ENCODE measurements around the gene ANTXR2. TPM values are rescaled to one million over a fixed set of nuclear protein-coding genes. Genes with fewer than 3 reads are reported as not detected.

Gene ANTXR2
- total RNA-seq, 1 experiment from 2014 or later: 31.0 TPM

DNA sequence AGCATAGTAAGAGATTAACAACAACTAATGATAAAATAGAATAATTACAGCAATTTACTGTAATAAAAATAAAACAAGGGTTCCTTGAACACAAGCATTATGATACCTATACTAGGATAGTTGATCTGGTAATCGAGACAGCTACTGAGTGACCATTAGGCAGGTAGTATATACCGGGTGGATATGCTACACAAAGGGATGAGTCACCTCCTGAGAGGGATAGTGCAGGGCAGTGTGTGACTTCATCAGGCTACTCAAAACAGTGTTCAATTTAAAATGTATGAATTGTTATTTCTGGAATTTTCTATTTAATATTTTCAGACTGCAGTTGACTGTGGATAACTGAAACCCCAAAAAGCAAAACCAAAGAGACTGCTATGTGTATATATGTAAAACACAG, 9.7 kb upstream of the ANTXR2 start:
- ChIA-PET POLR2A (no interaction called here), CTCF (interaction anchor here (0.7 kb wide), 1 partner anchor 68 kb away, joined by 3 read pairs; no protein-coding TSS in a partner anchor)
- intact Hi-C loops (cut with micrococcal nuclease): no loop called here
- no peak overlapping the region for H3K27ac Mint-ChIP-seq (ENCODE audit: low read depth, unreplicated experiment)
- peaks cover 24% of the 10 kb centered on the region for H3K4me1 Mint-ChIP-seq (ENCODE audit: insufficient read depth, unreplicated experiment)
- H3K9me3 Mint-ChIP-seq (ENCODE audit: unreplicated experiment): no peaks in the 10 kb centered on the region
- TF ChIP-seq, protein P1, sequence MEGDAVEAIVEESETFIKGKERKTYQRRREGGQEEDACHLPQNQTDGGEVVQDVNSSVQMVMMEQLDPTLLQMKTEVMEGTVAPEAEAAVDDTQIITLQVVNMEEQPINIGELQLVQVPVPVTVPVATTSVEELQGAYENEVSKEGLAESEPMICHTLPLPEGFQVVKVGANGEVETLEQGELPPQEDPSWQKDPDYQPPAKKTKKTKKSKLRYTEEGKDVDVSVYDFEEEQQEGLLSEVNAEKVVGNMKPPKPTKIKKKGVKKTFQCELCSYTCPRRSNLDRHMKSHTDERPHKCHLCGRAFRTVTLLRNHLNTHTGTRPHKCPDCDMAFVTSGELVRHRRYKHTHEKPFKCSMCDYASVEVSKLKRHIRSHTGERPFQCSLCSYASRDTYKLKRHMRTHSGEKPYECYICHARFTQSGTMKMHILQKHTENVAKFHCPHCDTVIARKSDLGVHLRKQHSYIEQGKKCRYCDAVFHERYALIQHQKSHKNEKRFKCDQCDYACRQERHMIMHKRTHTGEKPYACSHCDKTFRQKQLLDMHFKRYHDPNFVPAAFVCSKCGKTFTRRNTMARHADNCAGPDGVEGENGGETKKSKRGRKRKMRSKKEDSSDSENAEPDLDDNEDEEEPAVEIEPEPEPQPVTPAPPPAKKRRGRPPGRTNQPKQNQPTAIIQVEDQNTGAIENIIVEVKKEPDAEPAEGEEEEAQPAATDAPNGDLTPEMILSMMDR (IDR thresholded peaks at IDR 0.05; ENCODE audit: unreplicated experiment): no peak
- H3K27me3 Mint-ChIP-seq (ENCODE audit: insufficient read depth, unreplicated experiment): no peaks in the 10 kb centered on the region
- no peaks in the 10 kb centered on the region for H3K36me3 Mint-ChIP-seq (ENCODE audit: insufficient read depth, unreplicated experiment)
- no TSS peak for BruUV-seq (replicated peaks)
- H3K4me3 Mint-ChIP-seq (ENCODE audit: unreplicated experiment): no peak overlapping the region
- DNase-seq (ENCODE audit: unreplicated experiment): no peak

DNA sequence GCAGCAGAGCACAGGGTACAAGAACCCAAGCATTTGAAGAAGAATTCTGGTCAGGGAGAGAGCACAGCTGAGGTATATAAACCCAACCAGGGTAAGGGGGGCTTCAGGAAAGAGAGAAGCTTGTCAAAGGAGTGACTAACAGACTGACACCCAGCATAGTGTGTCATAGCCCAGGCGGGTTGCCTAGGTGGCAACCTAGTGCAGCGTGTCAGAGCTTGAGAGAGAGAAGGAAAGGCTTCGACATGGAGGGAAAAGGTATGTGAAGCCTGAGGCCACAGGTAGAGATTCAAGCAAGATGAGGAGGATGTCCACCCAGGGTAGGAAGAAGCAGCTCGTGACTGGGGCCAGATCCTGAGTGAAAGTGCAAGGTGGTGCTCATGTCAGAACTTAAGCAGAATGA, 8.5 kb upstream of the ANTXR2 start:
- H3K27ac Mint-ChIP-seq (ENCODE audit: low read depth, unreplicated experiment): no peak overlapping the region
- H3K4me1 Mint-ChIP-seq (ENCODE audit: insufficient read depth, unreplicated experiment): peaks cover 26% of the 10 kb centered on the region
- BruUV-seq (replicated peaks): no TSS peak
- ChIA-PET POLR2A (no interaction called here), CTCF (interaction anchor here (0.6 to 1.7 kb wide), 5 partner anchors 9 to 164 kb away, joined by 3 to 7 read pairs (median 4); partner anchors contain the start of gene ANTXR2)
- intact Hi-C loops (cut with micrococcal nuclease): no loop called here
- no peaks in the 10 kb centered on the region for H3K27me3 Mint-ChIP-seq (ENCODE audit: insufficient read depth, unreplicated experiment)
- H3K36me3 Mint-ChIP-seq (ENCODE audit: insufficient read depth, unreplicated experiment): no peaks in the 10 kb centered on the region
- H3K4me3 Mint-ChIP-seq (ENCODE audit: unreplicated experiment): no peak overlapping the region
- DNase-seq (ENCODE audit: unreplicated experiment): no peak
- TF ChIP-seq, protein P1 (IDR thresholded peaks at IDR 0.05; ENCODE audit: unreplicated experiment): no peak
- no peaks in the 10 kb centered on the region for H3K9me3 Mint-ChIP-seq (ENCODE audit: unreplicated experiment)

DNA sequence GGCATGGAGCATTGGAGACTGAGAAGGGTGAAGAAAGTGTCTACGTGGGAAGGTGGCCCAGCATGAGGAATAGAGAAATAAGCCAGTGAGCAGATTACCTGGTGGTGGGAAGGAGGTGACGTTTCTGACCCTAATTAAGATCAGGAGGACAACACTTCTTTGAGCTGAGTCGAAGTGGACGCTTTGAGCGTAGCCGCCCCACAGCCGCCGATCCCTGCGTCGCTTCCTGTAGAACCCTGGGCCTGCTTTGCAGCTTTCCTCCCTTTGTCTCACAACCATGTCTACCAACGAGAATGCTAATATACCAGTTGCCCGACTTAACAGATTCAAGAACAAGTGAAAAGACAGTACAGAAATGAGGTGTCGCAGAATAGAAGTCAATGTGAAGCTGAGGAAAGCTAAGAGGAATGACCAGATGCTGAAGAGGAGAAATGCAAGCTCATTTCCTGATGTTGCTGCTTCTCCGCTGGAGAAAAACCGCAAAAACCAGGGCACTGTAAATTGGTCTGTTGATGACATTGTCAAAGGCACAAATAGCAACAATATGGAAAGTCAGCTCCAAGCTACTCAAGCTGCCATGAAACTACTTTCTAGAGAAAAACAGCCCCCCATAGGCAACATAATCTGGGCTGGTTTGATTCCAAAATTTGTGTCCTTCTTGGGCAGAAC, 6.4 kb upstream of the ANTXR2 start:
- no peaks in the 10 kb centered on the region for H3K36me3 Mint-ChIP-seq (ENCODE audit: insufficient read depth, unreplicated experiment)
- peaks cover 27% of the 10 kb centered on the region for H3K4me1 Mint-ChIP-seq (ENCODE audit: insufficient read depth, unreplicated experiment)
- H3K27ac Mint-ChIP-seq (ENCODE audit: low read depth, unreplicated experiment): no peak overlapping the region

More for the DNA sequence above, 6.4 kb upstream of the ANTXR2 start:
- POLR2A ChIA-PET: interaction anchor here (0.6 kb wide), 1 partner anchor 118 kb away, joined by 3 read pairs; no protein-coding TSS in a partner anchor
- CTCF ChIA-PET: interaction anchor here (0.7 kb wide), 1 partner anchor 989 kb away, joined by 3 read pairs; no protein-coding TSS in a partner anchor
- intact Hi-C loops (cut with micrococcal nuclease): loop anchor here (10.0 kb wide), 1 partner anchor 505 kb away; no protein-coding TSS in a partner anchor
- TF ChIP-seq, protein P1 (IDR thresholded peaks at IDR 0.05; ENCODE audit: unreplicated experiment): no peak
- Mint-ChIP-seq H3K27me3 (ENCODE audit: insufficient read depth, unreplicated experiment) (no peaks in the 10 kb centered on the region), H3K4me3 (ENCODE audit: unreplicated experiment) (no peak overlapping the region), H3K9me3 (ENCODE audit: unreplicated experiment) (no peaks in the 10 kb centered on the region)
- DNase-seq (ENCODE audit: unreplicated experiment): no peak
- no TSS peak for BruUV-seq (replicated peaks)
